SK-N-SH treated with all-trans-retinoic acid at 6 μM for 48 hours (cell line): ENCODE measurements around the gene MTERF2.

Source experiments
- ATAC-seq: fragments of 200-7000 bp; cut with Tn5 transposase; 3 replicates; pipeline ENCODE4 v1.9.1; 2020; ENCODE audit warnings: mild to moderate bottlenecking, moderate library complexity
- ARNTL ChIP-seq: fragments of 450-650 bp; formaldehyde crosslinking; IDR thresholded peaks from 2 replicates; pipeline ENCODE4 v1.5.0; 2020; ENCODE audit warnings: low read depth, mild to moderate bottlenecking, moderate library complexity, borderline replicate concordance
- BACH2 ChIP-seq: fragments of 250-450 bp; sonication (Bioruptor Pico); IDR thresholded peaks from 2 replicates; pipeline ENCODE4 v1.9.0; 2021; ENCODE audit warnings: mild to moderate bottlenecking, borderline replicate concordance
- CREB5 ChIP-seq: fragments of 250-450 bp; sonication (Bioruptor Pico); IDR thresholded peaks from 2 replicates; pipeline ENCODE4 v1.5.1; 2020; ENCODE audit warnings: low read depth, mild to moderate bottlenecking, moderate library complexity
- CSDC2 ChIP-seq: fragments of 250-450 bp; sonication (Bioruptor Pico); IDR thresholded peaks from 2 replicates; pipeline ENCODE4 v1.5.0; 2020; ENCODE audit warnings: mild to moderate bottlenecking, moderate library complexity
- CSRNP3 ChIP-seq: fragments of 250-450 bp; sonication (Bioruptor Pico); IDR thresholded peaks from 2 replicates; pipeline ENCODE4 v1.5.1; 2021; ENCODE audit warnings: mild to moderate bottlenecking, moderate library complexity
- ESRRG ChIP-seq: fragments of 250-450 bp; sonication (Bioruptor Pico); IDR thresholded peaks from 2 replicates; pipeline ENCODE4 v1.6.1; 2021; ENCODE audit warnings: mild to moderate bottlenecking
- GLIS3 ChIP-seq: fragments of 250-450 bp; sonication (Bioruptor Pico); IDR thresholded peaks from 2 replicates; pipeline ENCODE4 v1.5.0; 2020; ENCODE audit warnings: mild to moderate bottlenecking, moderate library complexity
- ISL1 ChIP-seq: fragments of 250-450 bp; sonication (Bioruptor Pico); IDR thresholded peaks from 2 replicates; pipeline ENCODE4 v2.1.2; 2022; ENCODE audit warnings: mild to moderate bottlenecking, moderate library complexity
- PATZ1 ChIP-seq: fragments of 250-450 bp; sonication (Bioruptor Pico); IDR thresholded peaks from 2 replicates; pipeline ENCODE4 v1.8.0; 2020; ENCODE audit warnings: mild to moderate bottlenecking, moderate library complexity, borderline replicate concordance
- PPARA ChIP-seq: fragments of 250-450 bp; sonication (Bioruptor Pico); IDR thresholded peaks from 2 replicates; pipeline ENCODE4 v1.5.0; 2020; ENCODE audit warnings: mild to moderate bottlenecking, borderline replicate concordance
- RARB ChIP-seq: fragments of 250-450 bp; sonication (Bioruptor Pico); IDR thresholded peaks from 2 replicates; pipeline ENCODE4 v1.8.0; 2021; ENCODE audit warnings: mild to moderate bottlenecking, moderate library complexity
- SNAI2 ChIP-seq: fragments of 250-450 bp; sonication (Bioruptor Pico); IDR thresholded peaks from 2 replicates; pipeline ENCODE4 v1.5.0; 2020; ENCODE audit warnings: mild to moderate bottlenecking, moderate library complexity
- TCF4 ChIP-seq: fragments of 250-450 bp; sonication (Bioruptor Pico); IDR thresholded peaks from 2 replicates; pipeline ENCODE4 v1.8.0; 2021; ENCODE audit warnings: mild to moderate bottlenecking, moderate library complexity, borderline replicate concordance
- TOX ChIP-seq: fragments of 250-450 bp; sonication (Bioruptor Pico); IDR thresholded peaks from 2 replicates; pipeline ENCODE4 v1.8.0; 2021; ENCODE audit warnings: mild to moderate bottlenecking, moderate library complexity, borderline replicate concordance
- ZC3H10 ChIP-seq: fragments of 250-450 bp; sonication (Bioruptor Pico); IDR thresholded peaks from 2 replicates; pipeline ENCODE4 v1.5.1; 2021; ENCODE audit warnings: mild to moderate bottlenecking, moderate library complexity
- ZFP3 ChIP-seq: fragments of 250-450 bp; sonication (Bioruptor Pico); IDR thresholded peaks from 2 replicates; pipeline ENCODE4 v1.5.0; 2020; ENCODE audit warnings: mild to moderate bottlenecking, moderate library complexity
- ZFP30 ChIP-seq: fragments of 450-650 bp; formaldehyde crosslinking; IDR thresholded peaks from 2 replicates; pipeline ENCODE4 v1.5.0; 2022; ENCODE audit warnings: mild to moderate bottlenecking, moderate library complexity
- ZNF565 ChIP-seq: fragments of 450-650 bp; formaldehyde crosslinking; conservative IDR thresholded peaks from 2 replicates; pipeline ENCODE4 v1.5.0; 2020; ENCODE audit warnings: low read depth, mild to moderate bottlenecking, moderate library complexity
- ZNF70 ChIP-seq: fragments of 450-650 bp; formaldehyde crosslinking; IDR thresholded peaks from 2 replicates; pipeline ENCODE4 v1.5.0; 2020; ENCODE audit warnings: mild to moderate bottlenecking, moderate library complexity
- ZNF8 ChIP-seq: fragments of 450-650 bp; formaldehyde crosslinking; IDR thresholded peaks from 2 replicates; pipeline ENCODE4 v1.5.0; 2020; ENCODE audit warnings: mild to moderate bottlenecking, moderate library complexity
- TF ChIP-seq, protein P1 (sequence below): fragments of 250-450 bp; sonication (Bioruptor Pico); IDR thresholded peaks from 2 replicates; pipeline ENCODE4 v1.8.0; 2021; ENCODE audit warnings: low read depth, mild to moderate bottlenecking, moderate library complexity, borderline replicate concordance
- TF ChIP-seq, protein P2 (sequence below): fragments of 250-450 bp; sonication (Bioruptor Pico); IDR thresholded peaks from 2 replicates; pipeline ENCODE4 v1.5.0; 2020; ENCODE audit warnings: mild to moderate bottlenecking, moderate library complexity

MTERF2 gene

GRCh38 chr12:107017042-107017441 lies 30.1 kb upstream of the MTERF2 start:
- ATAC-seq: no peak
- TF ChIP-seq ZNF8 (CRISPR knock-in tag) (no peak), ARNTL (no peak), PATZ1 (CRISPR knock-in tag) (no peak), ESRRG (CRISPR knock-in tag) (no peak), RARB (CRISPR knock-in tag) (no peak), TCF4 (CRISPR knock-in tag) (no peak), ZNF70 (no peak), ZFP30 (CRISPR knock-in tag) (no peak), ZNF565 (CRISPR knock-in tag) (no peak), SNAI2 (CRISPR knock-in tag) (no peak), TOX (no peak), CREB5 (CRISPR knock-in tag) (no peak), CSDC2 (CRISPR knock-in tag) (no peak), GLIS3 (CRISPR knock-in tag) (no peak), ZFP3 (CRISPR knock-in tag) (no peak), CSRNP3 (no peak), BACH2 (CRISPR knock-in tag) (no peak)
- TF ChIP-seq, protein P1, sequence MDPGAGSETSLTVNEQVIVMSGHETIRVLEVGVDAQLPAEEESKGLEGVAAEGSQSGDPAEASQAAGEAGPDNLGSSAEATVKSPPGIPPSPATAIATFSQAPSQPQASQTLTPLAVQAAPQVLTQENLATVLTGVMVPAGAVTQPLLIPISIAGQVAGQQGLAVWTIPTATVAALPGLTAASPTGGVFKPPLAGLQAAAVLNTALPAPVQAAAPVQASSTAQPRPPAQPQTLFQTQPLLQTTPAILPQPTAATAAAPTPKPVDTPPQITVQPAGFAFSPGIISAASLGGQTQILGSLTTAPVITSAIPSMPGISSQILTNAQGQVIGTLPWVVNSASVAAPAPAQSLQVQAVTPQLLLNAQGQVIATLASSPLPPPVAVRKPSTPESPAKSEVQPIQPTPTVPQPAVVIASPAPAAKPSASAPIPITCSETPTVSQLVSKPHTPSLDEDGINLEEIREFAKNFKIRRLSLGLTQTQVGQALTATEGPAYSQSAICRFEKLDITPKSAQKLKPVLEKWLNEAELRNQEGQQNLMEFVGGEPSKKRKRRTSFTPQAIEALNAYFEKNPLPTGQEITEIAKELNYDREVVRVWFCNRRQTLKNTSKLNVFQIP (CRISPR knock-in tag): no peak
- TF ChIP-seq, protein P2, sequence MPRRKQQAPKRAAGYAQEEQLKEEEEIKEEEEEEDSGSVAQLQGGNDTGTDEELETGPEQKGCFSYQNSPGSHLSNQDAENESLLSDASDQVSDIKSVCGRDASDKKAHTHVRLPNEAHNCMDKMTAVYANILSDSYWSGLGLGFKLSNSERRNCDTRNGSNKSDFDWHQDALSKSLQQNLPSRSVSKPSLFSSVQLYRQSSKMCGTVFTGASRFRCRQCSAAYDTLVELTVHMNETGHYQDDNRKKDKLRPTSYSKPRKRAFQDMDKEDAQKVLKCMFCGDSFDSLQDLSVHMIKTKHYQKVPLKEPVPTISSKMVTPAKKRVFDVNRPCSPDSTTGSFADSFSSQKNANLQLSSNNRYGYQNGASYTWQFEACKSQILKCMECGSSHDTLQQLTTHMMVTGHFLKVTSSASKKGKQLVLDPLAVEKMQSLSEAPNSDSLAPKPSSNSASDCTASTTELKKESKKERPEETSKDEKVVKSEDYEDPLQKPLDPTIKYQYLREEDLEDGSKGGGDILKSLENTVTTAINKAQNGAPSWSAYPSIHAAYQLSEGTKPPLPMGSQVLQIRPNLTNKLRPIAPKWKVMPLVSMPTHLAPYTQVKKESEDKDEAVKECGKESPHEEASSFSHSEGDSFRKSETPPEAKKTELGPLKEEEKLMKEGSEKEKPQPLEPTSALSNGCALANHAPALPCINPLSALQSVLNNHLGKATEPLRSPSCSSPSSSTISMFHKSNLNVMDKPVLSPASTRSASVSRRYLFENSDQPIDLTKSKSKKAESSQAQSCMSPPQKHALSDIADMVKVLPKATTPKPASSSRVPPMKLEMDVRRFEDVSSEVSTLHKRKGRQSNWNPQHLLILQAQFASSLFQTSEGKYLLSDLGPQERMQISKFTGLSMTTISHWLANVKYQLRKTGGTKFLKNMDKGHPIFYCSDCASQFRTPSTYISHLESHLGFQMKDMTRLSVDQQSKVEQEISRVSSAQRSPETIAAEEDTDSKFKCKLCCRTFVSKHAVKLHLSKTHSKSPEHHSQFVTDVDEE: no peak
- TF ChIP-seq, all 23 proteins: peak for 0

DNA sequence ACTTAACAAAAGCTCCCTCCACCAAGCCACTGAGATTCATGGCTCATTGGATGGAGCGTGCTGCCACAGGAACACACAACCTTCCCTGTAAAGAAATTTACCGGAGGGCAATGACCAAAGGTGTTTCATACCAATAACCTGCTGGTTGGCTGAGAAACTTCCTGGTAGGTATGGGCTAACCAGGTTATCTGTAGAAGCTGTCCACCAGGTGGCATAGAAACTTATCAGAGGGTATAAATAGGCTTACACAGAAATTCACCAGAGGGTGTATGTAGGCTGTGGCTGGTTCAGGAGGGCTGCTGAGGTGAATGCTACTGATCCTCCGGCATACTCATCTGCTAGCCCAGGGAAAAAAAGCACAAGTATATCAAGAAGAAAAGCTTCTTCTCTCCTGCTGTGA lies 27.1 kb upstream of the MTERF2 start:
- ATAC-seq: no peak
- TF ChIP-seq CSRNP3 (no peak), CREB5 (CRISPR knock-in tag) (no peak), ZNF70 (no peak), TOX (no peak), BACH2 (CRISPR knock-in tag) (no peak), ZNF8 (CRISPR knock-in tag) (no peak), CSDC2 (CRISPR knock-in tag) (no peak), ZC3H10 (CRISPR knock-in tag) (no peak), PATZ1 (CRISPR knock-in tag) (no peak), ISL1 (no peak), ARNTL (no peak), SNAI2 (CRISPR knock-in tag) (no peak), RARB (CRISPR knock-in tag) (no peak), TCF4 (CRISPR knock-in tag) (no peak), PPARA (no peak)
- TF ChIP-seq, protein P1 (CRISPR knock-in tag): no peak
